Heart left ventricle (tissue), 16 donors: ENCODE data around the gene SGSM1. TPM values are rescaled to one million over a fixed set of nuclear protein-coding genes. Genes with fewer than 3 reads are reported as not detected.

Experiments
- ATAC-seq, 4 donors: fragments of 200-7000 bp; cut with Tn5 transposase; one replicate each; pipeline ENCODE4 v1.9.1; 2020 to 2022; ENCODE audit warnings: moderate library complexity in 4 of 4, mild to moderate bottlenecking in 3 of 4, moderate number of reproducible peaks in 1 of 4
- DNase-seq, 5 donors: peaks; one replicate each; pipeline ENCODE4 v3.0.0-alpha.2; 2020
- H3K27ac ChIP-seq, 12 donors: fragments of 200-600 bp; sonication (generic) in 4 of 12; one replicate each; pipeline versions ENCODE4 v1.5.0 to v1.8.0; 2016 to 2022; ENCODE audit warnings: mild to moderate bottlenecking in 2 of 12
- H3K27me3 ChIP-seq, 9 donors: fragments of 200-600 bp; sonication (generic) in 2 of 9; one replicate each; pipeline versions ENCODE4 v1.5.1 to v1.8.0; 2016 to 2022; ENCODE audit warnings: mild to moderate bottlenecking in 3 of 9
- H3K36me3 ChIP-seq, 9 donors: fragments of 200-600 bp; sonication (generic) in 2 of 9; one replicate each; pipeline versions ENCODE4 v1.5.0 to v1.8.0; 2018 to 2022; ENCODE audit warnings: mild to moderate bottlenecking in 2 of 9
- H3K4me1 ChIP-seq, 12 donors: fragments of 200-600 bp; sonication (generic) in 4 of 12; one replicate each; pipeline versions ENCODE4 v1.5.0 to v1.8.0; 2016 to 2022; ENCODE audit warnings: mild to moderate bottlenecking in 3 of 12
- H3K4me3 ChIP-seq, 12 donors: fragments of 200-600 bp; sonication (generic) in 4 of 12; one replicate each; pipeline versions ENCODE4 v1.5.0 to v1.8.0; 2017 to 2022; ENCODE audit warnings: mild to moderate bottlenecking in 9 of 12, moderate library complexity in 4 of 12
- H3K9me3 ChIP-seq, 12 donors: fragments of 200-600 bp; sonication (generic) in 4 of 12; one replicate each; pipeline versions ENCODE4 v1.5.0 to v1.8.0; 2016 to 2022; ENCODE audit warnings: mild to moderate bottlenecking in 1 of 12
- POLR2A ChIP-seq, 2 donors: fragments of 450-650 bp; IDR thresholded peaks; one replicate each; pipeline ENCODE4 v1.6.1; 2017; ENCODE audit warnings: antibody characterized with exemption in 2 of 2, mild to moderate bottlenecking in 2 of 2, moderate library complexity in 2 of 2
- WGBS, 4 donors: extraction: QIAGEN DNeasy Blood & Tissue Kit in 2 of 4; methylation state at CpG; one replicate each; pipeline versions ENCODE4 v1.1.5 to v1.1.7; 2013 to 2018; 5-methylcytosine and 5-hydroxymethylcytosine counted together
- intact Hi-C, 10 donors: fragments of 100-400 bp; cut with DNase I; formaldehyde crosslinking; loops; one replicate each; pipeline versions ENCODE4 v1.11.1 to v1.14.2; 2022
- polyA plus RNA-seq, 2 donors: library from polyadenylated mRNA; stranded (reverse); fragments of 200-250 nt; gene quantifications; one replicate each; pipeline ENCODE4 v1.2.3, GENCODE V29; 2013
- total RNA-seq, 9 donors: library from RNA; depleted of rRNA in 2 of 9; stranded (reverse); fragments of >200 nt in 2 of 9; fragmentation: NEBNext Ultra II Directional in 3 of 9; extraction: Animal tissue kit (Norgen Biotek cat#: 25700) in 3 of 9; gene quantifications; one replicate each; pipeline versions ENCODE4 v1.1.0 to v1.2.4, GENCODE V29; 2016 to 2023
- TF ChIP-seq, protein P1 (sequence below), 12 donors: fragments of 200-600 bp; sonication (generic) in 4 of 12; IDR thresholded peaks; one replicate each; pipeline versions ENCODE4 v1.5.0 to v1.8.0; 2018 to 2022; ENCODE audit warnings: antibody characterized with exemption in 12 of 12, mild to moderate bottlenecking in 5 of 12
- donor health status: ischemic (EF 13 %, LVEDD 7.1; RV severe dilation, severe dysfunction).
- donor health status: healthy with polysubstance abuse.
- donor health status: DM: no; HTN: yes; CAD: no.
- donor health status: DM: no; HTN: no; CAD: no.
- donor health status: ischemic (EF 25% LVEDD 6.9; RV normal size, moderate dysfunction).
- donor health status: ischemic (EF 25% LVEDD 5.7; RV mildly dilated, moderate dysfunction).
- donor health status: healthy.
- donor health status: DM: yes; HTN: yes; CAD: no.
- donor health status: ischemic (EF 35%, LVEDD 5.7; RV mildly dilated, moderate dysfunction).
- donor health status: nonischemic (EF 11% LVEDD 7.7; RV severe dilation, severe dysfunction).
- donor health status: DM: yes; HTN: yes; CAD: no.
- donor health status: PGD.
- donor health status: ischemic (EF 29% LVEDD 5.4; RV normal size, mild dysfunction).
- donor health status: nonischemic (EF 23%, LVEDD 6.1; RV moderate dilation, normal function).

Gene SGSM1
- total and polyA plus RNA-seq, 11 donors = 2.1 to 11.0 (median 6.6) TPM

DNA sequence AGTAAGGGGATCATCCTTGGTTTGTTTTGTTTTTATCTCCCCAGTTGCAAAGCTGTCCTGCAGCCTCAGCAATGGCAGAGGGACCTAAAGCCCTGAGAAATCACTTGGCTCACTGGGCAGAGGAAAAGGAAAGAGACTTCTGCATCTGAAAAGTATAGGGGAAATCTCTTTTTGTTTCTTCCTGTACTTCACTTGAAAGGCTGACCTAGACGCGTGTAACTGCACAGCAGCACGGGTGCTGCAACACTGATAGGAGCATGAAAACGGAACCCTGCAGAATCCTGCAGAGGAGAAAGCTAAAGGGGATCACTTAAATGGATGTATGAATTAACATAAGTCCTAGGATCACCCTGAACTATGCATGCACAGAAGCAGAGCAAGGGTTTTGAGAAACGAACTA, 29.5 kb upstream of the SGSM1 start:
- Histone ChIP-seq H3K4me1 (no peaks in the 10 kb centered on the region), H3K36me3 (no peaks in the 10 kb centered on the region), H3K27me3 (peaks cover 0 to 11% (median 0%) of the 10 kb centered on the region in 9 donors), H3K27ac (no peak overlapping the region), H3K9me3 (no peaks in the 10 kb centered on the region), H3K4me3 (no peak overlapping the region)
- 44 to 59% (median 54%) methylated on average over 5 of the region's 5 CpGs for WGBS, 4 donors
- TF ChIP-seq, protein P1, sequence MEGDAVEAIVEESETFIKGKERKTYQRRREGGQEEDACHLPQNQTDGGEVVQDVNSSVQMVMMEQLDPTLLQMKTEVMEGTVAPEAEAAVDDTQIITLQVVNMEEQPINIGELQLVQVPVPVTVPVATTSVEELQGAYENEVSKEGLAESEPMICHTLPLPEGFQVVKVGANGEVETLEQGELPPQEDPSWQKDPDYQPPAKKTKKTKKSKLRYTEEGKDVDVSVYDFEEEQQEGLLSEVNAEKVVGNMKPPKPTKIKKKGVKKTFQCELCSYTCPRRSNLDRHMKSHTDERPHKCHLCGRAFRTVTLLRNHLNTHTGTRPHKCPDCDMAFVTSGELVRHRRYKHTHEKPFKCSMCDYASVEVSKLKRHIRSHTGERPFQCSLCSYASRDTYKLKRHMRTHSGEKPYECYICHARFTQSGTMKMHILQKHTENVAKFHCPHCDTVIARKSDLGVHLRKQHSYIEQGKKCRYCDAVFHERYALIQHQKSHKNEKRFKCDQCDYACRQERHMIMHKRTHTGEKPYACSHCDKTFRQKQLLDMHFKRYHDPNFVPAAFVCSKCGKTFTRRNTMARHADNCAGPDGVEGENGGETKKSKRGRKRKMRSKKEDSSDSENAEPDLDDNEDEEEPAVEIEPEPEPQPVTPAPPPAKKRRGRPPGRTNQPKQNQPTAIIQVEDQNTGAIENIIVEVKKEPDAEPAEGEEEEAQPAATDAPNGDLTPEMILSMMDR (IDR thresholded peaks at IDR 0.05) = no peak
- TF ChIP-seq POLR2A (IDR thresholded peaks at IDR 0.05) = no peak
- ATAC-seq (no peak), DNase-seq (no peak)
- intact Hi-C loops = no loop called here

DNA sequence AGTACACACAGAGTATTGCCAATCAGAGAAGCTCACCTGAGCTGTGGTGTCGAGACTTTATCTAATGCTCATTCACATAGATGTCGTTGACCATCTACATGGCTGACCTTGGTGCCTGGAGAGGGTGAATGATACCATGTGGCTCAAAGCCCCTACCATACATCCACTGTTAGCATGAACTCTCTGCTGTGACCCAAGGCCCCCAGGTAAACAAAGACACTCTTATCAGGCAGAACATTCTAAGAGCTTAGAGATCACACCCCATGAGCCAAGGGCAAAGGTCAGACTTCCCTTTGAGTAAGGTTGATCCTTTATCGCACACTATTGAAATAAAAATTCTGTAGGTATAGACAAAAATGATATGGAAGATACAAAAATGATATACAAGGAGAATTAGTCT, 16.5 kb upstream of the SGSM1 start:
- intact Hi-C loops = no loop called here
- no peak overlapping the region for H3K4me3 ChIP-seq
- 84 to 87% (median 85%) methylated on average over 3 of the region's 3 CpGs for WGBS, 4 donors
- H3K9me3 ChIP-seq = no peaks in the 10 kb centered on the region
- no peaks in the 10 kb centered on the region for H3K36me3 ChIP-seq
- H3K27me3 ChIP-seq = no peaks in the 10 kb centered on the region
- no peak for DNase-seq
- ATAC-seq = no peak
- no peak overlapping the region for H3K27ac ChIP-seq
- no peaks in the 10 kb centered on the region for H3K4me1 ChIP-seq
- TF ChIP-seq POLR2A (IDR thresholded peaks at IDR 0.05) = no peak
- TF ChIP-seq, protein P1 (IDR thresholded peaks at IDR 0.05) = no peak

DNA sequence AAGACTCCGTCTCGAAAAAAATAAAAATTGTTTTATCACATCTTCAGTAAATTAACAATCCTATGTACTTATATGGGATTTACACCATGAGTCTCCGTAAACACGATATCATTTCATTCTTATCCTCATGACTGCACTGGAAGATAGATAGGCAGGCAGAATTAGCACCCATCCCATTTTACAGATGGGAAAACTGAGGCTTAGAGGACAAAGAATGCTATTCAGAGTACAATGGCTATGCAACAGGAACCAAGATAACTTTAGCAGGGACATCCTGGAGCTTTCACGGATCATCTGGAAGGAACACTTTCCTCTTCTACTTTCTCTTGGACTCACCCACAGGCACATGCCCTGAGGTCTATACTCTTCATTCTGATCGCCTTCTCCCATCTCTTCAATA, 14.6 kb upstream of the SGSM1 start:
- no peaks in the 10 kb centered on the region for H3K27me3 ChIP-seq
- no peaks in the 10 kb centered on the region for H3K9me3 ChIP-seq
- no peak for DNase-seq
- intact Hi-C loops = no loop called here
- no peak for ATAC-seq
- no peak overlapping the region for H3K27ac ChIP-seq
- H3K4me1 ChIP-seq = no peaks in the 10 kb centered on the region
- TF ChIP-seq, protein P1 (IDR thresholded peaks at IDR 0.05) = no peak
- TF ChIP-seq POLR2A (IDR thresholded peaks at IDR 0.05) = no peak
- H3K4me3 ChIP-seq = no peak overlapping the region
- H3K36me3 ChIP-seq = no peaks in the 10 kb centered on the region
- 84 to 90% (median 88%) methylated on average over 6 of the region's 6 CpGs for whole genome bisulfite sequencing, 4 donors

DNA sequence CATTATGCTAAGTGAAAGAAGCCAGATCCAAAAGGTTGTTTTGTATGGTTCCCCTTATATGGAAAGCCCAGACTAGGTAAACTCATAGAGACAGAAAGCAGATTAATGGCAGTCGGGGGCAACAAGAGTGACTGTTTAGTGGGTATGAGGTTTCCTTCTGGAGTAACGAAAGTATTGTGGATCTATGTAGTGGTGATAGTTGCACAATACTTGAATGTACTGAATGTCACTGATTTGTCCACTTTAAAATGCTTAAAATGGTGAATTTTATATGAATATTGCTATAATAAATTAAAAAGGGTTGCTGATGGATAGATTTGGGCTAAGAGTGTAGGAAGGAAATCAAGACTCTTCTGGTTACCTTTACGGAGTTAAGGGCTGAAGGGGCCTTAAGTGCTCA, 10.0 kb upstream of the SGSM1 start:
- intact Hi-C loops = no loop called here
- no peaks in the 10 kb centered on the region for H3K9me3 ChIP-seq
- no peaks in the 10 kb centered on the region for H3K36me3 ChIP-seq
- H3K27me3 ChIP-seq = no peaks in the 10 kb centered on the region
- WGBS, 4 donors = 82 to 88% (median 84%) methylated on average over 3 of the region's 3 CpGs
- H3K27ac ChIP-seq = no peak overlapping the region
- no peaks in the 10 kb centered on the region for H3K4me1 ChIP-seq
- DNase-seq (no peak), ATAC-seq (no peak)
- H3K4me3 ChIP-seq = no peak overlapping the region
- TF ChIP-seq, protein P1 (IDR thresholded peaks at IDR 0.05) = no peak
